Common myeloid progenitor, CD34-positive (primary cell): Measurements from ENCODE around the gene CPLX1.
A peak's percentile ranks its signal among the peaks of the same experiment; 100 is the strongest.

Experiments
- CTCF ChIA-PET: fragments of 350-600 bp; sonication (Branson Sonifier 250); formaldehyde crosslinking; loops from one replicate; lab custom pipeline; 2021; ENCODE audit warnings: antibody characterized with exemption; lab: Charles Lee
- POLR2A ChIA-PET: fragments of 350-600 bp; sonication (Branson Sonifier 250); formaldehyde crosslinking; loops from one replicate; lab custom pipeline; 2021; ENCODE audit warnings: antibody characterized with exemption; lab: Charles Lee
- DNase-seq, 3 donors: peaks; one replicate each; pipeline versions ENCODE4 v3.0.0 to v3.0.0-alpha.2; 2013
- H3K27ac ChIP-seq, 2 experiments: 1 replicate in 1 of 2; 2 replicates in 1 of 2; pipeline ENCODE4 v1.7.0; 2013; ENCODE audit warnings: inconsistent platforms in 2 of 2, low read length in 2 of 2, mild to moderate bottlenecking in 2 of 2, low read depth in 1 of 2, moderate library complexity in 1 of 2; ENCODE audit not compliant: severe bottlenecking in 2 of 2, insufficient read depth in 1 of 2, poor library complexity in 1 of 2
- H3K27me3 ChIP-seq, 5 experiments: replicated peaks in 2 of 5; 1 replicate in 3 of 5; 2 replicates in 2 of 5; pipeline versions ENCODE4 v1.6.1 to v1.7.0; 2013; ENCODE audit warnings: low read length in 4 of 5, mild to moderate bottlenecking in 2 of 5, moderate library complexity in 2 of 5, inconsistent platforms in 1 of 5; ENCODE audit not compliant: insufficient read depth in 5 of 5, control insufficient read depth in 4 of 5
- H3K36me3 ChIP-seq, 4 experiments: 1 replicate in 2 of 4; 2 replicates in 2 of 4; pipeline versions ENCODE4 v1.6.1 to v1.7.0; 2013; ENCODE audit warnings: low read length in 3 of 4, control low read depth in 1 of 4, mild to moderate bottlenecking in 1 of 4; ENCODE audit not compliant: control insufficient read depth in 4 of 4, insufficient read depth in 4 of 4
- H3K4me1 ChIP-seq, 4 experiments: 1 replicate in 3 of 4; 2 replicates in 1 of 4; pipeline versions ENCODE4 v1.6.1 to v1.7.1; 2013; ENCODE audit warnings: low read length in 3 of 4, mild to moderate bottlenecking in 3 of 4, control low read depth in 1 of 4, inconsistent platforms in 1 of 4, moderate library complexity in 1 of 4; ENCODE audit not compliant: control insufficient read depth in 4 of 4, insufficient read depth in 4 of 4; ENCODE audit errors: control extremely low read depth in 1 of 4
- H3K4me3 ChIP-seq, 7 experiments: 1 replicate in 4 of 7; 2 replicates in 3 of 7; pipeline versions ENCODE4 v1.5.1 to v1.7.0; 2013; ENCODE audit warnings: mild to moderate bottlenecking in 7 of 7, low read length in 6 of 7, moderate library complexity in 6 of 7, inconsistent platforms in 2 of 7, low read depth in 2 of 7, control low read depth in 1 of 7; ENCODE audit not compliant: insufficient read depth in 4 of 7, control insufficient read depth in 1 of 7; ENCODE audit errors: extremely low read depth in 1 of 7
- H3K9me3 ChIP-seq, 5 experiments: 1 replicate in 4 of 5; 2 replicates in 1 of 5; pipeline versions ENCODE4 v1.6.1 to v1.7.1; 2013; ENCODE audit warnings: low read length in 4 of 5, mild to moderate bottlenecking in 2 of 5, inconsistent platforms in 1 of 5, low read depth in 1 of 5, moderate library complexity in 1 of 5; ENCODE audit not compliant: control insufficient read depth in 4 of 5, insufficient read depth in 2 of 5; ENCODE audit errors: control extremely low read depth in 1 of 5
- WGBS: methylation state at CpG from one replicate; pipeline ENCODE4 v1.1.5; 2013; ENCODE audit not compliant: insufficient coverage; 5-methylcytosine and 5-hydroxymethylcytosine counted together

CPLX1 gene

DNA sequence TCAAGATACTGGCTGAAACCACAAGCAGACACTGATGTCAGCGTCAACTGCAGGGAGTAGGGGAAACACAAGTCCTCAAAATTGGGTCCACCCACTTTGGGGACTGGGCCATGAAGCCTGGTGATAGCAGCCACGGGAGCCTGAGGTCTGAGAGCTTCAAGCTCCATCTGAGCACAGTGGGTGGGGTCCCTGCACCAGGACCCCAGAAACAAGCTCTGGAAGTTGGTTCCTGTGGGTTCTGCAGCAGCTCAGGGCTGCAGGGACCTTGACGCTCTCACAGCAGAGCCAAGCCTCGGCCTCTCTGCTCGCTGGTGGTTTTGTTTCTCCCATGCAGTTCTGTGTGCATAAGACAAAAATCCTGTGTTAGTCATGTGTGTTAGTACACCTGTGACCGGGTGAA is 54.5 kb downstream of the CPLX1 start:
- Histone ChIP-seq H3K27ac (no peak overlapping the region), H3K36me3 (peaks cover 25 to 69% (median 51%) of the 10 kb centered on the region in 4 experiments)

DNA sequence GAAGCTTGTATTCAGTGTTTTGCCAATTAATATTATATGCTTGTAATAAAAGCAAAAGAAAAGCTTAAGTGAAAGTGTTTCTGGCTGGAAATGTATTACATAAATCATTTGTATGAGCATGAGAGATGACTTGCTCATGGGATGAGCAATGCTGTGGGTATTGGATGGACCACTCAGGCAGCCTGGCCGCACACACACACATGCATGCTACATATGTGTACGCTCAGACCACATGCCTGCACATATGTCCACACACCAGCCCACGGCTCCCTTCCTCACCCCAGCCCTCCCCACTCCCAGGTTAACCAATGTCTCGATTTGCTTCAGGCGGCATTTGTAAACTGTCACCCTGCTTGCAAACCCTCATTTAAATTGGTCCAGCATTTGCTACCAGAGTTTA is 55.9 kb downstream of the CPLX1 start:
- 100% methylated on average over 3 of the region's 5 CpGs for WGBS
- POLR2A ChIA-PET: no interaction called here
- peaks cover 25 to 70% (median 48%) of the 10 kb centered on the region in 4 experiments for H3K36me3 ChIP-seq
- no peak for DNase-seq
- no peaks in the 10 kb centered on the region for H3K9me3 ChIP-seq
- H3K27me3 ChIP-seq: no peaks in the 10 kb centered on the region
- peaks cover 0 to 5% (median 0%) of the 10 kb centered on the region in 4 experiments for H3K4me1 ChIP-seq
- CTCF ChIA-PET: interaction anchor here (0.6 kb wide), 1 partner anchor 47 kb away, joined by 3 read pairs; no protein-coding TSS in a partner anchor
- H3K4me3 ChIP-seq: no peak overlapping the region
- H3K27ac ChIP-seq: no peak overlapping the region

More for the DNA sequence above, 54.5 kb downstream of the CPLX1 start:
- ChIA-PET POLR2A (no interaction called here), CTCF (no interaction called here)
- Histone ChIP-seq H3K9me3 (no peaks in the 10 kb centered on the region), H3K4me1 (no peaks in the 10 kb centered on the region), H3K27me3 (no peaks in the 10 kb centered on the region), H3K4me3 (no peak overlapping the region)
- no peak for DNase-seq
- 94% methylated on average over 6 of the region's 6 CpGs for WGBS

DNA sequence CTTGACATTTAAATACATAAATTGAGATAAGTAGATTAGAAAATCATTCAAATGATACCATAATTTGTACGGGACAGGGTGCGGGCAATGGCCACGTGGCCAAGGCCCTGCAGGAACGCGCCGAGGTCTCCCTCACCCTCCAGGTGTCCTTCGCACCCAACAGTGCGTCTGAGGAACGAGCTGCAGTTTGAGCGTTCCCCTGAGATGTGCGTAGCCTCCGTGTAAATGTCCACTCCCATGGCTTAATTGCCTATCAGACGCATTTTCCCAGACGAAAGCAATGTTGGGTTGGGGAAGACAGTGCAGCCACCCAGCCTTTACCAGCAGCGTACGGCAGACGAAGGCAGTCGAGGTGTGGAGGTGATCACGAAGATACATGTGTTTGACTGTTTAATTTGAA is 56.4 kb downstream of the CPLX1 start:
- DNase-seq: no peak
- peaks cover 0 to 5% (median 0%) of the 10 kb centered on the region in 4 experiments for H3K4me1 ChIP-seq

DNA sequence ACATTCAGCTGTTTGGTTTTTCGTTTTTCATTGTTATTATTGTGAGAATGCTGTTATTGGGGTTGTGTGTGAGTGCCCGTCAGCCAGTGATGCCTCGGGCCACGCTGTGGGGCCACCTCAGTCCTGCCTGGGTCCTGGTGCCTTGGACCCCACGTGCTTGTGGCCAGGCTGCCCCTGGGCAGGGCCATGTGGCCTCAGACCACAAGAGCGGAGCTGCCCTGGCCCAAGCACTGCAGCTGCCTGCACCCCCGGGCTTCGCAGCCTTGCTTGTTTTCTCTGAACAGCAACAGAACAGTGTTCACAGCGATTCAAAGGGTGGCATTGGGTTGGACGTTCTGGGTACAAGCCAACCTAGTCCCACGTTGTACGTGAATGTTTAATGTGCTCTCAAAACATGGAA is 56.9 kb downstream of the CPLX1 start:
- Histone ChIP-seq H3K27ac (peak overlapping the region in 1 of 2 experiments; percentile 32), H3K27me3 (no peaks in the 10 kb centered on the region), H3K36me3 (peaks cover 22 to 73% (median 48%) of the 10 kb centered on the region in 4 experiments), H3K4me1 (peaks cover 0 to 5% (median 0%) of the 10 kb centered on the region in 4 experiments), H3K9me3 (no peaks in the 10 kb centered on the region), H3K4me3 (no peak overlapping the region)
- ChIA-PET POLR2A (no interaction called here), CTCF (no interaction called here)
- 96% methylated on average over 8 of the region's 12 CpGs for WGBS
- no peak for DNase-seq

More for the DNA sequence above, 56.4 kb downstream of the CPLX1 start:
- Histone ChIP-seq H3K36me3 (peaks cover 24 to 71% (median 49%) of the 10 kb centered on the region in 4 experiments), H3K9me3 (no peaks in the 10 kb centered on the region), H3K27me3 (no peaks in the 10 kb centered on the region), H3K27ac (no peak overlapping the region), H3K4me3 (no peak overlapping the region)
- ChIA-PET POLR2A (no interaction called here), CTCF (interaction anchor here (0.6 kb wide), 1 partner anchor 46 kb away, joined by 3 read pairs; no protein-coding TSS in a partner anchor)
- 98% methylated on average over 12 of the region's 19 CpGs for WGBS

DNA sequence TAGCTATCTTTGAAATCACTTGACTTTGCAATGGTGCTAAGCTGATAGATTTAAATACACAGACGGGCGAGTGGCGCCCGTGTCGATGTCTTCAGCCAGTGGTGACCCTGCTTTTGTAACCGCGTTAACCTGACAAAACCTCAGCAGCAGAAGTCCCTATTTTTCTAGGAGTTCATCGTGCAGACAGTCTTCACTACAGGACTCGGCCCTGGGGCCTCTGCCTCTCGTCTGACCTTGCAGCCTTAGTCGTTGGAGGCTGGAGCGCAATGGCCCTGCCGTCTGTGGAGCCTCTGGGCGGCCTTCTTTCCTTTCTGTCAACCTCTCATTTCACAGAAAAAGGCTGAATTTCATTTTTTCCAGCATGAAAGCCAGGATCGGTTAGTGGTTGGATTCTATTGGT is 57.9 kb downstream of the CPLX1 start:
- ChIA-PET POLR2A (interaction anchor here (0.9 kb wide), 1 partner anchor 8 kb away, joined by 4 read pairs; no protein-coding TSS in a partner anchor), CTCF (interaction anchor here (1.6 kb wide), 1 partner anchor 26 kb away, joined by 5 read pairs; no protein-coding TSS in a partner anchor)
- no peak overlapping the region for H3K27ac ChIP-seq
- no peaks in the 10 kb centered on the region for H3K27me3 ChIP-seq
- no peak for DNase-seq
- peaks cover 22 to 81% (median 53%) of the 10 kb centered on the region in 4 experiments for H3K36me3 ChIP-seq
- H3K9me3 ChIP-seq: no peaks in the 10 kb centered on the region
- over 99% methylated on average over 12 of the region's 15 CpGs for WGBS
- H3K4me3 ChIP-seq: no peak overlapping the region
- peaks cover 0 to 5% (median 0%) of the 10 kb centered on the region in 4 experiments for H3K4me1 ChIP-seq

DNA sequence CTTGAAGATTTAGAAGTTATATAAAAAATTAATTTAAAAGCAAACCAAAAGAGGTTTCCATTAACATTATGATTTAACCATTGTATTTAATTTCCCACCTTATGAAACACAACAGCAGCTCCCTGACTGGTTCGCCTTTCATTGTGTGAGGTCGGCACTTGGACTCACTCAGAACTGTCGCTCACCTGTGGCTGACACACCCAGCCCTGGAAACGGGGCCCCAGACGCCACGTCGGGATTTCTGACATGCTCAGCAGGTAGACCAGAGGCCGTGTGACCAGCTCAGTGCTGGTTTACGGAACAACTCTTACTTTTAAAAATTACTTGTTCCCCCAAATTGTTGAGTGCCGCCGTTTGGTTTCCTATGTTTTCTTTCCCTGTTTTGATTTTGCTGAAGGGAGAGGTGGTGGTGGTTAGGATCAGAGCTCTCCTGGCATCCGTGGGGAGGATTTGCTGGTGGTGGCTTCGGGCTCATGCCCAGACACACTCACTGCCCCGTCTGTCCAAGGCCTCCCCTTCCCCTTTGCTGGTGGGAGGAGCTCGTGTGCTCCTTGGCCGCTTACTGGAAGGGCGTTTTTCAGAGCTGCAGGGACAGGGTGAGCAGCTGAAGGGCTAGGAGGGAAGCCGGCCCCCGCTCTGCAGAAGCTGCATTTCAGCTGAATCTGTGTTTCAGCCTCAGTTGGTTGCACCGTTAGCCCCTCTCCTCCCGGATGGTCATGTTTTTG is 59.2 kb downstream of the CPLX1 start:
- Histone ChIP-seq H3K27ac (peak overlapping the region in 1 of 2 experiments; percentile 4), H3K9me3 (no peaks in the 10 kb centered on the region), H3K27me3 (no peaks in the 10 kb centered on the region), H3K36me3 (peaks cover 23 to 87% (median 55%) of the 10 kb centered on the region in 4 experiments), H3K4me3 (no peak overlapping the region), H3K4me1 (peaks cover 0 to 5% (median 0%) of the 10 kb centered on the region in 4 experiments)
- CTCF ChIA-PET: interaction anchor here (0.7 to 1.6 kb wide), 5 partner anchors 9 to 28 kb away, joined by 3 to 5 read pairs (median 3); no protein-coding TSS in a partner anchor
- WGBS: 94% methylated on average over 17 of the region's 21 CpGs
- POLR2A ChIA-PET: interaction anchor here (1.2 kb wide), 1 partner anchor 15 kb away, joined by 7 read pairs; no protein-coding TSS in a partner anchor
- DNase-seq: no peak

DNA sequence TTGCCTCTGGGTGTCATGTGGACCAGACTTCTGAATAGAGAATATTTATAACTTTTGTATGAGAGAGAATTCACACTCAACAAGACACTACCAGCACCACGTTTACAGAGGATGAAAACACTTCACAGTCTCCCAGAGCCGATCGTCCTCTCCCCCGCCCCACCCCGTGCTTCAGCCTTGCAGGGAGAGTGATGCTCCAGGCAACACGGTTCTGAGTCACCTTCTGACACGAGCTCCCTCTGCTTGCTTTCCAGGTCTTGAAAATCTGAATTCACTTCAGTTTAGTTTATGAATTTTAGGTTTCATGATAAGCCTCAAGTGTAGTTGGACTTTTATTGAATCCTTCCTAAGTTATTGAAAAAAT is 59.8 kb downstream of the CPLX1 start:
- H3K27ac ChIP-seq: no peak overlapping the region
- POLR2A ChIA-PET: interaction anchor here (1.2 kb wide), 1 partner anchor 15 kb away, joined by 7 read pairs; no protein-coding TSS in a partner anchor
- WGBS: 83% methylated on average over 1 of the region's 7 CpGs

More for the DNA sequence above, 59.8 kb downstream of the CPLX1 start:
- Histone ChIP-seq H3K36me3 (peaks cover 25 to 88% (median 56%) of the 10 kb centered on the region in 4 experiments), H3K9me3 (no peaks in the 10 kb centered on the region), H3K27me3 (no peaks in the 10 kb centered on the region), H3K4me1 (peaks cover 0 to 5% (median 0%) of the 10 kb centered on the region in 4 experiments), H3K4me3 (no peak overlapping the region)
- CTCF ChIA-PET: interaction anchor here (0.7 to 1.4 kb wide), 4 partner anchors 9 to 28 kb away, joined by 3 to 4 read pairs (median 3); no protein-coding TSS in a partner anchor
- DNase-seq: no peak
